PFSK-1 (cell line): ENCODE results near the gene CDAN1.

Experiments
- FOXP2 ChIP-seq: optimal IDR thresholded peaks from 2 replicates; pipeline ENCODE3; 2011; ENCODE audit warnings: borderline replicate concordance, control low read depth, inconsistent platforms; ENCODE audit not compliant: insufficient read depth; ENCODE audit errors: extremely low read length, extremely low read depth
- POLR2AphosphoS5 ChIP-seq: IDR thresholded peaks from 2 replicates; pipeline ENCODE4 v1.6.1; 2012; ENCODE audit warnings: low read depth, mild to moderate bottlenecking, control low read depth, low read length, moderate library complexity
- REST ChIP-seq, 2 experiments: IDR thresholded peaks; 2 replicates each; pipeline versions ENCODE4 v1.6.1 to v1.8.0; 2011 to 2012; ENCODE audit warnings: low read depth in 2 of 2, low read length in 2 of 2, control low read depth in 1 of 2, inconsistent platforms in 1 of 2, mild to moderate bottlenecking in 1 of 2, moderate library complexity in 1 of 2; ENCODE audit not compliant: insufficient read depth in 1 of 2
- SIN3A ChIP-seq: IDR thresholded peaks from 2 replicates; pipeline ENCODE4 v1.6.1; 2012; ENCODE audit warnings: mild to moderate bottlenecking, low read length, moderate library complexity, borderline replicate concordance; ENCODE audit not compliant: insufficient read depth
- TAF1 ChIP-seq: IDR thresholded peaks from 2 replicates; pipeline ENCODE4 v1.6.1; 2012; ENCODE audit warnings: low read length, control low read depth, borderline replicate concordance; ENCODE audit not compliant: insufficient read depth

The CDAN1 gene

GRCh38 chr15:42733027-42733426 is 3.9 kb downstream of the CDAN1 start:
- TF ChIP-seq TAF1 = no peak
- TF ChIP-seq FOXP2 = no peak

- TF ChIP-seq TAF1 = no peak
- TF ChIP-seq FOXP2 = no peak
- no peak for TF ChIP-seq SIN3A
- no peak for TF ChIP-seq REST (IDR thresholded peaks at IDR 0.05; ENCODE audit: insufficient read depth in 1 of 2, low read depth in 2 of 2, low read length in 2 of 2)
- no peak for TF ChIP-seq POLR2AphosphoS5
Measured at GRCh38 chr15:42732095-42732827, 4.7 kb downstream of the CDAN1 start.

- TF ChIP-seq SIN3A = no peak
- TF ChIP-seq REST (IDR thresholded peaks at IDR 0.05; ENCODE audit: insufficient read depth in 1 of 2, low read depth in 2 of 2, low read length in 2 of 2) = no peak
- TF ChIP-seq FOXP2 = no peak
- TF ChIP-seq TAF1 = no peak
- no peak for TF ChIP-seq POLR2AphosphoS5
Measured at GRCh38 chr15:42731461-42731860, 5.5 kb downstream of the CDAN1 start.

- TF ChIP-seq POLR2AphosphoS5 (no peak), FOXP2 (no peak), SIN3A (no peak), TAF1 (no peak), REST (IDR thresholded peaks at IDR 0.05; ENCODE audit: insufficient read depth in 1 of 2, low read depth in 2 of 2, low read length in 2 of 2) (no peak)
Measured at GRCh38 chr15:42730536-42730935, 6.4 kb downstream of the CDAN1 start.

- TF ChIP-seq SIN3A (no peak), FOXP2 (no peak), TAF1 (no peak), POLR2AphosphoS5 (no peak), REST (IDR thresholded peaks at IDR 0.05; ENCODE audit: insufficient read depth in 1 of 2, low read depth in 2 of 2, low read length in 2 of 2) (no peak)
Measured at GRCh38 chr15:42730135-42730534, 6.8 kb downstream of the CDAN1 start.
